Measurements from ENCODE around the gene PXDN. TPM values are rescaled to one million over a fixed set of nuclear protein-coding genes. Genes with fewer than 3 reads are reported as not detected.
A peak's percentile ranks its signal among the peaks of the same experiment; 100 is the strongest.

The PXDN gene
- total RNA-seq, 4 donors from 2014 or later = 7.0 to 9.5 (median 9.4) TPM

DNA sequence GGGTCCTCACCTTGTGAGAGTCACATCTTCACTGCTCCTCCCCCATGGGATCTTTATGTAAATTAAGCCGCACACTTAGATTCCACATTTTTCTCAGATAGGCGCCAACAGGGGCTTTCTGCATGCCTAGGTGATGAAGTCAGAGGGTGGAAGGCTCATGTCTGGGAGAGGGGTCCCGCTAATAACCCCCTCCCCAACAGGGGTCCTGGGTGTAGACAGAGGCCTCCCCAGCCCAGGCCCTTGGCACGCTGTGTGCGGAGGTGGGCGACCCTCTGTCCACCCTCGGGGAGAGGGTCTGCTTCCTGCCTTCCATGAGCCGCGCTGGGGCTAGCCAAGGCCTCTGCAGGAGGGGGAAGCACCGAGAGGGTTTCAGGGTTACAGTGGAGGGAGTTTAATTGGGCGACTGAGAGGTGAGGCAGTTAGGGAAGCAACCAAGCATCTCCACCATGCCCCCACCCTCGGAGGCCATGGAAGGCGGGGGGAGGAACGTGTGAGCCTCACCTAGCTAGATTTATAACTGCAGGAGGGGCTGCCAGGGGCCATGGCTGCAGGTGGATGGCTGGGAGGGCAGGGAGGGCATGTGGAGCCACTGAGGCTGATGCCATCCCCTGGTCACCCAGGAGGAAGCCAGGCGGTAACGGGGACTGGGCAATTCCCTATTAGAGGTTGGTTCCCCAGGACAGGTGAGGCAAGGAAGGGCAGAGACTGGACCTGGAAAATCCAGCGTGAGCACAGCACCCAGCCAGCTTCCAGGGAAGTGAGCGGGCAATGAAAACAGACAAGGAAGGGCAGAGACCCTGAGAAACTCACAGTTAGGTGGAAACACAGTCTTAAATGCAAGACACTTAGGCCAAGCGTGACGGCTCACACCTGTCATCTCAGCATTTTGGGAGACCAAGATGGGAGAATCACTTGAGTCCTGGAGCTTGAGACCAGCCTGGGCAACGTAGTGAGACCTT lies 7.7 kb upstream of the PXDN start:
- 81% methylated on average over 18 of the region's 21 CpGs for WGBS

DNA sequence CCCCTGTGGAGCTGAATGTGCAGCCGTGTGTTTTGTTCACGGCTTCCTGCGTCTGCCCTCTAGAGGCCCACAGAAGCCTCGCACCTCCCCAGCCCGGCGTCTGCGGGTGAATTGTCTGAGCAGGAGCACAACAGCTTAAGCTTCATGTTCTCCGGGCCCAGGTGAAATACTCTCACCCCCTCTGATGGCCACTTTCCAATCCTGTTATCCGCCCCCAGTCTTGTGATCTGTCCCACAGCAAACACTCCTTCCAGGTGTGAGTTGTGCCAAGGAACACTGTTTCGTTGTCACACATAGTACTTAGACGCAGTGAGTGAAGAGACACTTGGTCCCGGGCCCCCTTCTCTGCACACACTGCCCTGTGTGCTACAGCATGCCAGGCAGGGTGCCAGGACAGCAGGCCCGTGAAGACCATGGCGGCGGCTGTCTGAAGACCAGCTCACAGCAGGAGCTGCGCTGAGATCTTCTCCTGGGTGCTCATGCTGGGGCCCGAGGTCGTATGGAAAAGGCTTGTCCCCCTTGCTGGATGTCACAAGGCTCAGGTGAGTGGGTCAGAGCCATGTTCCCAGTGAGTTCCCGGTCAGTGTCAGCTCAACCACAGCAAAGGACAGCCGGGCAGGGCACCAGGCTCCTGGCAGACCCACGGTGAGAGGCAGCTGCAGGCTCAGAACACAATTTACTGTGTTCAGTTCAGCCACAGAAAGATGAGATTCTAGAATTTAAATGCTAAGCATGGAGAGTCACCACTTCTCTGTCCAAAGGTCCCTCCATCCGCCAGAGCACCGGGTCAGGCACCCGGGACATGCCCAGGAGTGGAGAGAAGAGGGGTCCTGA lies 6.8 kb upstream of the PXDN start:
- Histone ChIP-seq H3K27me3 (peaks cover 35% of the 10 kb centered on the region), H3K36me3 (no peaks in the 10 kb centered on the region), H3K4me1 (peaks cover 3% of the 10 kb centered on the region), H3K9me3 (no peaks in the 10 kb centered on the region), H3K4me3 (no peak overlapping the region), H3K27ac (no peak overlapping the region)
- TF ChIP-seq, protein P1, sequence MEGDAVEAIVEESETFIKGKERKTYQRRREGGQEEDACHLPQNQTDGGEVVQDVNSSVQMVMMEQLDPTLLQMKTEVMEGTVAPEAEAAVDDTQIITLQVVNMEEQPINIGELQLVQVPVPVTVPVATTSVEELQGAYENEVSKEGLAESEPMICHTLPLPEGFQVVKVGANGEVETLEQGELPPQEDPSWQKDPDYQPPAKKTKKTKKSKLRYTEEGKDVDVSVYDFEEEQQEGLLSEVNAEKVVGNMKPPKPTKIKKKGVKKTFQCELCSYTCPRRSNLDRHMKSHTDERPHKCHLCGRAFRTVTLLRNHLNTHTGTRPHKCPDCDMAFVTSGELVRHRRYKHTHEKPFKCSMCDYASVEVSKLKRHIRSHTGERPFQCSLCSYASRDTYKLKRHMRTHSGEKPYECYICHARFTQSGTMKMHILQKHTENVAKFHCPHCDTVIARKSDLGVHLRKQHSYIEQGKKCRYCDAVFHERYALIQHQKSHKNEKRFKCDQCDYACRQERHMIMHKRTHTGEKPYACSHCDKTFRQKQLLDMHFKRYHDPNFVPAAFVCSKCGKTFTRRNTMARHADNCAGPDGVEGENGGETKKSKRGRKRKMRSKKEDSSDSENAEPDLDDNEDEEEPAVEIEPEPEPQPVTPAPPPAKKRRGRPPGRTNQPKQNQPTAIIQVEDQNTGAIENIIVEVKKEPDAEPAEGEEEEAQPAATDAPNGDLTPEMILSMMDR (IDR thresholded peaks at IDR 0.05) = peak; percentile 54 to 92
- TF ChIP-seq EP300 (IDR thresholded peaks at IDR 0.05) (no peak), POLR2AphosphoS5 (IDR thresholded peaks at IDR 0.05) (no peak), POLR2A (IDR thresholded peaks at IDR 0.05) (no peak)
- DNase-seq (ENCODE audit: low spot score in 2 of 2) = no peak
- WGBS = 40% methylated on average over 9 of the region's 24 CpGs

More for the DNA sequence above, 7.7 kb upstream of the PXDN start:
- TF ChIP-seq, protein P1 (IDR thresholded peaks at IDR 0.05) = no peak
- TF ChIP-seq EP300 (IDR thresholded peaks at IDR 0.05) = no peak
- TF ChIP-seq POLR2A (IDR thresholded peaks at IDR 0.05) = no peak
- no peak for TF ChIP-seq POLR2AphosphoS5 (IDR thresholded peaks at IDR 0.05)
- no peak for DNase-seq (ENCODE audit: low spot score in 2 of 2)
- Histone ChIP-seq H3K36me3 (no peaks in the 10 kb centered on the region), H3K4me1 (peaks cover 3% of the 10 kb centered on the region), H3K4me3 (no peak overlapping the region), H3K9me3 (no peaks in the 10 kb centered on the region), H3K27ac (no peak overlapping the region), H3K27me3 (peaks cover 26% of the 10 kb centered on the region)

DNA sequence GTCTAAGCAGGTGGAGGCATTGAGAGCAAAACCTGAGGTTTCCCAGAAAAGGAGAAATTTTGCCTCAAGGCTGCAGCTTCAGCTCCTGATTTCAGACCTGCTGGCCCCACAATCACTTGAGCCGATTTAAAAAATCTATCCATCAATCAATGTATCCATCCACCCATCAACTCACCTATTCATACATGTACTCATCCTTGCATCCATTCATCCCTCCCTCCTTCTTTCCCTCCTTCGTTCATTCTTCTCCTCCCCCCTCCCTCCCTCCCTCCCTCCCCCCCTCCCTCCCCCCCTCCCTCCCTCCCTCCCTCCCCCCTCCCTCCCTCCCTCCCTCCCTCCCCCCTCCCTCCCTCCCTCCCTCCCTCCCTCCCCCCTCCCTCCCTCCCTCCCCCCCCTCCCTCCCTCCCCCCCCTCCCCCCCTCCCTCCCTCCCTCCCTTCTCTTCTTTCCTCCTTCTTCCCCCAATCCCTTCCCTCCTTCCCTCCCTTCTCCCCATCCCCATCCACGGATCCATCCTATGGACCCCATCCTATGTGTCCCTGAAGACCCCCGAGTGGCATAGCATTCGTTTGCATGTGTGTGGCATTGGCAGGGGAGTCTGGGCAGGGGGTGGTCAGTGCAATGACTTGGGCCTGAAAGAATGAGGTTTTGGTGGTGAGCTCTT lies 6.1 kb upstream of the PXDN start:
- WGBS = 10% methylated on average over 5 of the region's 5 CpGs
- Histone ChIP-seq H3K27me3 (peaks cover 43% of the 10 kb centered on the region), H3K27ac (no peak overlapping the region), H3K9me3 (no peaks in the 10 kb centered on the region), H3K4me3 (no peak overlapping the region), H3K4me1 (peaks cover 4% of the 10 kb centered on the region), H3K36me3 (no peaks in the 10 kb centered on the region)
- no peak for DNase-seq (ENCODE audit: low spot score in 2 of 2)
- no peak for TF ChIP-seq EP300 (IDR thresholded peaks at IDR 0.05)
- TF ChIP-seq, protein P1 (IDR thresholded peaks at IDR 0.05) = no peak
- no peak for TF ChIP-seq POLR2AphosphoS5 (IDR thresholded peaks at IDR 0.05)
- no peak for TF ChIP-seq POLR2A (IDR thresholded peaks at IDR 0.05)

DNA sequence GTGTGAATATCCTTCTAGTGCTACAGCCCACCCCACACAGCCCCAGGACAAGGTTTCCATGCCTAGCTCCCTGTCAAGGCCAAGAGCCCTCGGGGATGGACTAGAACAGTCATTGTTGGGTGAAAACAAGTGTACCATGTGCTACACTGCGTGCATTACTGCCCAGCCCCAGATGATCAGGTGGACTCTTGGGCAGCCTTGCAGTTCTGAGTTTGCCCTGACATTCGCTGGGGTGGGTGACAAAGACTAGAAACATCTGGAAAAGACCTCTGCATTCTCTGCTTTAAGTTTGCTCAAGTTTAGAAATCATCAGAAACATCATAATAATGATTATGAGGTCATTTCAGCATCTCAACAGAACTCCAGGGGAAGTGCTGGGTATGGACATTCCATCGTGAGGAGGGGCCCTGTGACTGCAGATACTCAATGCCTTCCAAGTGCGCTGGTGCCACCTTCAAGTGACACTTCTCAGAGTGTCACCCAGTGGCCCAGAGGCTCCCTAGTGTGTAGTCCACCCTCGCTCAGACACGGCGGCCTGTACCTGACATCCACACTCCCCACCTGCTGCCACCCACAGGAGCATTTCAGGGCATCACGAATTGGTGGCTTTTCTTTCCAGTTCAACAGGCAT lies 5.3 kb upstream of the PXDN start:
- peak in 1 of 2 donors; percentile 35 for DNase-seq (ENCODE audit: low spot score in 2 of 2)
- Histone ChIP-seq H3K4me1 (peaks cover 12% of the 10 kb centered on the region), H3K4me3 (no peak overlapping the region), H3K36me3 (no peaks in the 10 kb centered on the region), H3K9me3 (no peaks in the 10 kb centered on the region), H3K27ac (no peak overlapping the region), H3K27me3 (peaks cover 51% of the 10 kb centered on the region)
- TF ChIP-seq POLR2A (IDR thresholded peaks at IDR 0.05) (no peak), POLR2AphosphoS5 (IDR thresholded peaks at IDR 0.05) (no peak), EP300 (IDR thresholded peaks at IDR 0.05) (no peak)
- TF ChIP-seq, protein P1 (IDR thresholded peaks at IDR 0.05) = no peak
- WGBS = 94% methylated on average over 8 of the region's 9 CpGs

All from suprapubic skin (tissue), 4 donors.